Endothelial cell of umbilical vein (primary cell): Measurements from ENCODE around the gene SPATA32. TPM values are rescaled to one million over a fixed set of nuclear protein-coding genes. Genes with fewer than 3 reads are reported as not detected.

ENCODE experiments used
- BruUV-seq: library from RNA; stranded (reverse); fragments of 400-500 nt; replicated peaks from 2 replicates; lab custom pipeline; 2021; lab: Mats Ljungman, UMichigan
- CTCF ChIA-PET: fragments of 300-600, 350-600 bp; sonication (Branson Sonifier 250); formaldehyde crosslinking; loops from one replicate; lab custom pipeline; 2021; ENCODE audit warnings: antibody characterized with exemption, inconsistent platforms; lab: Charles Lee
- POLR2A ChIA-PET: fragments of 300-600, 350-600 bp; sonication (Branson Sonifier 250); formaldehyde crosslinking; loops from one replicate; lab custom pipeline; 2021; ENCODE audit warnings: antibody characterized with exemption, inconsistent platforms; lab: Charles Lee
- DNase-seq: peaks from one replicate; pipeline ENCODE4 v3.0.0-alpha.2; 2011; ENCODE audit warnings: low read depth, low spot score
- FAIRE-seq: peaks from 2 replicates; lab custom pipeline; 2011; peaks lifted over from hg19 to GRCh38; lab: Jason Lieb, UNC
- H2AFZ ChIP-seq: 2 replicates; pipeline ENCODE4 v1.6.0; 2012; ENCODE audit warnings: low read depth, low read length, control low read depth, inconsistent platforms
- H3K27ac ChIP-seq: 2 replicates; pipeline ENCODE4 v1.5.1; 2011; ENCODE audit warnings: low read depth, mild to moderate bottlenecking, control low read depth, low read length, moderate library complexity; ENCODE audit not compliant: insufficient read depth
- H3K27me3 ChIP-seq, 2 experiments: 2 replicates each; pipeline versions ENCODE4 v1.6.0 to v1.6.1; 2011; ENCODE audit warnings: low read length in 2 of 2, mixed read lengths in 1 of 2; ENCODE audit not compliant: control insufficient read depth in 2 of 2, insufficient read depth in 2 of 2
- H3K36me3 ChIP-seq, 2 experiments: 2 replicates in 1 of 2; 3 replicates in 1 of 2; pipeline ENCODE4 v1.5.1; 2011; ENCODE audit warnings: low read length in 2 of 2, mild to moderate bottlenecking in 1 of 2, moderate library complexity in 1 of 2; ENCODE audit not compliant: control insufficient read depth in 2 of 2, insufficient read depth in 2 of 2; ENCODE audit errors: extremely low read depth in 1 of 2
- H3K4me1 ChIP-seq: 3 replicates; pipeline ENCODE4 v1.5.1; 2011; ENCODE audit warnings: mild to moderate bottlenecking, low read length; ENCODE audit not compliant: control insufficient read depth, insufficient read depth; ENCODE audit errors: extremely low read depth
- H3K4me2 ChIP-seq: 2 replicates; pipeline ENCODE4 v1.6.1; 2011; ENCODE audit warnings: low read length, control low read depth, mixed read lengths; ENCODE audit not compliant: insufficient read depth
- H3K4me3 ChIP-seq, 3 experiments: fragments of 200-600 bp in 1 of 3; sonication (generic), shearing (Covaris generic) in 1 of 3; replicated peaks in 1 of 3; 2 replicates each; pipeline ENCODE4 v1.5.1; 2011 to 2016; ENCODE audit warnings: control low read depth in 3 of 3, low read length in 3 of 3, mild to moderate bottlenecking in 2 of 3, inconsistent platforms in 1 of 3, low read depth in 1 of 3, moderate library complexity in 1 of 3; ENCODE audit not compliant: insufficient read depth in 1 of 3
- H3K79me2 ChIP-seq: 2 replicates; pipeline ENCODE4 v1.6.0; 2012; ENCODE audit warnings: low read length, inconsistent platforms; ENCODE audit not compliant: control insufficient read depth, insufficient read depth
- H3K9ac ChIP-seq: replicated peaks from 2 replicates; pipeline ENCODE3; 2011; ENCODE audit warnings: low read length, control low read depth; ENCODE audit not compliant: insufficient read depth; ENCODE audit errors: extremely low read depth
- H3K9me1 ChIP-seq: replicated peaks from 3 replicates; pipeline ENCODE4 v1.6.0; 2011; ENCODE audit warnings: mild to moderate bottlenecking, low read length; ENCODE audit not compliant: control insufficient read depth, insufficient read depth; ENCODE audit errors: extremely low read depth
- H3K9me3 ChIP-seq: replicated peaks from 2 replicates; pipeline ENCODE4 v1.5.1; 2012; ENCODE audit warnings: low read length, inconsistent platforms; ENCODE audit not compliant: control insufficient read depth, insufficient read depth
- H4K20me1 ChIP-seq: replicated peaks from 2 replicates; pipeline ENCODE3; 2011; ENCODE audit warnings: mild to moderate bottlenecking, low read length; ENCODE audit not compliant: control insufficient read depth, insufficient read depth; ENCODE audit errors: extremely low read depth
- EZH2 ChIP-seq: IDR thresholded peaks from 2 replicates; pipeline ENCODE4 v1.6.1; 2012; ENCODE audit warnings: borderline replicate concordance, low read depth, mild to moderate bottlenecking, moderate library complexity, low read length, inconsistent platforms; ENCODE audit not compliant: severe bottlenecking
- GATA2 ChIP-seq: IDR thresholded peaks from 2 replicates; pipeline ENCODE4 v1.7.0; 2011; ENCODE audit warnings: low read depth, mild to moderate bottlenecking, moderate library complexity, mixed read lengths, low read length; ENCODE audit not compliant: insufficient read length, insufficient read depth
- dilution Hi-C: fragments of 300-500 bp; cut with MboI; formaldehyde crosslinking; loops from one replicate; pipeline ENCODE4 v1.15.0; 2019; ENCODE audit warnings: low sequenced_read_pairs; ENCODE audit not compliant: extremely low pct_ligation_motif_present
- intact Hi-C: fragments of 100-400 bp; cut with micrococcal nuclease; formaldehyde crosslinking; loops from one replicate; pipeline ENCODE4 v1.10.0; 2022
- polyA plus RNA-seq, 4 experiments: library from polyadenylated mRNA; depleted of rRNA in 3 of 4; stranded (reverse) in 3 of 4; unstranded in 1 of 4; fragments of >200 nt; gene quantifications; 2 replicates each; pipeline versions ENCODE4 v1.2.1 to v1.2.3, GENCODE V29; 2011 to 2012; ENCODE audit warnings: missing spikeins in 1 of 4
- total RNA-seq: library from RNA; stranded (reverse); gene quantifications from 2 replicates; pipeline ENCODE4 v1.2.3, GENCODE V29; 2021
- TF ChIP-seq, protein P1 (sequence below), 2 donors: IDR thresholded peaks; 1 replicate in 1 of 2; 2 replicates in 1 of 2; pipeline ENCODE4 v1.5.1; 2011; ENCODE audit warnings: low read length in 2 of 2, mild to moderate bottlenecking in 2 of 2, moderate library complexity in 2 of 2, control low read depth in 1 of 2, inconsistent platforms in 1 of 2, low read depth in 1 of 2; ENCODE audit not compliant: insufficient read depth in 1 of 2; ENCODE audit errors: extremely low read depth in 1 of 2
- TF ChIP-seq, protein P2 (sequence below): IDR thresholded peaks from 2 replicates; pipeline ENCODE4 v1.6.1; 2011; ENCODE audit not compliant: insufficient read depth, insufficient read length

Gene SPATA32
- total and polyA plus RNA-seq, 2 donors (not counting 3 experiments of a cell fraction or from before 2014, with no cell fraction given), result not detected

DNA sequence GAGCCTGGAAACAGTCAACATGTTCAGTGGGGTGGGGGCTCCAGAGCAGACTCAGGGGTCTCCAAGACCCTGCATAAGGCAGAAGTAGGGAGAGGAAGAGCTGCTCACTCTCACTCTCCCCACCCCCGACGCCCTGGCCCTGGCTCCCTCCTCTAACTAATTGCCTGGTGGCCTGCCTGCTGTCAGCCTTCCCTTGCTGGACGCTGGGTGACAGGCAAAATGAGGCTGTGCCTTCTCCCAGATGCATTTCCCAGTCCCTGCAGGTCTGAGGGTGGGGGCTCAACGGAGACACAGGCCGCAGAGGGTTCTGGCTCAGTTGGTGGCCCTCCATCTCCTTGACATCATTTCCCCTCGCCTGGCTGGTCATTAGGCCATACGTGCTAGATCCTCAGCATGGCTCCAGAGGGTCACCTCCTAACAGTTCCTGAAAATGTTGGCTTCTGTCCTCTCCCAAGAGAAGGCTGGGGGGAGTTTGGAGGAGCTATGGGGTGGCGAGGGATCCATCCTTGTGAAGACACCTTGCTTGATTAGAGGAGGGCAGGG lies 38.8 kb downstream of the SPATA32 start:
- Histone ChIP-seq H3K4me2 (no peak overlapping the region), H3K79me2 (no peaks in the 10 kb centered on the region), H3K36me3 (no peaks in the 10 kb centered on the region), H2AFZ (no peak overlapping the region), H4K20me1 (no peaks in the 10 kb centered on the region), H3K9ac (no peak overlapping the region), H3K9me3 (no peaks in the 10 kb centered on the region), H3K4me1 (peaks cover 8% of the 10 kb centered on the region), H3K9me1 (no peaks in the 10 kb centered on the region), H3K4me3 (no peak overlapping the region), H3K27me3 (peaks cover 9 to 21% of the 10 kb centered on the region in 2 experiments), H3K27ac (no peak overlapping the region)
- FAIRE-seq, result no peak
- POLR2A ChIA-PET, result no interaction called here
- dilution Hi-C loops, result no loop called here
- DNase-seq, result no peak
- TF ChIP-seq, protein P1, sequence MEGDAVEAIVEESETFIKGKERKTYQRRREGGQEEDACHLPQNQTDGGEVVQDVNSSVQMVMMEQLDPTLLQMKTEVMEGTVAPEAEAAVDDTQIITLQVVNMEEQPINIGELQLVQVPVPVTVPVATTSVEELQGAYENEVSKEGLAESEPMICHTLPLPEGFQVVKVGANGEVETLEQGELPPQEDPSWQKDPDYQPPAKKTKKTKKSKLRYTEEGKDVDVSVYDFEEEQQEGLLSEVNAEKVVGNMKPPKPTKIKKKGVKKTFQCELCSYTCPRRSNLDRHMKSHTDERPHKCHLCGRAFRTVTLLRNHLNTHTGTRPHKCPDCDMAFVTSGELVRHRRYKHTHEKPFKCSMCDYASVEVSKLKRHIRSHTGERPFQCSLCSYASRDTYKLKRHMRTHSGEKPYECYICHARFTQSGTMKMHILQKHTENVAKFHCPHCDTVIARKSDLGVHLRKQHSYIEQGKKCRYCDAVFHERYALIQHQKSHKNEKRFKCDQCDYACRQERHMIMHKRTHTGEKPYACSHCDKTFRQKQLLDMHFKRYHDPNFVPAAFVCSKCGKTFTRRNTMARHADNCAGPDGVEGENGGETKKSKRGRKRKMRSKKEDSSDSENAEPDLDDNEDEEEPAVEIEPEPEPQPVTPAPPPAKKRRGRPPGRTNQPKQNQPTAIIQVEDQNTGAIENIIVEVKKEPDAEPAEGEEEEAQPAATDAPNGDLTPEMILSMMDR (IDR thresholded peaks at IDR 0.05; ENCODE audit: extremely low read depth in 1 of 2, insufficient read depth in 1 of 2, low read depth in 1 of 2, low read length in 2 of 2), result no peak
- TF ChIP-seq, protein P2, sequence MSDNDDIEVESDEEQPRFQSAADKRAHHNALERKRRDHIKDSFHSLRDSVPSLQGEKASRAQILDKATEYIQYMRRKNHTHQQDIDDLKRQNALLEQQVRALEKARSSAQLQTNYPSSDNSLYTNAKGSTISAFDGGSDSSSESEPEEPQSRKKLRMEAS, result no peak
- no peak for TF ChIP-seq GATA2
- intact Hi-C loops, result no loop called here
- CTCF ChIA-PET, result no interaction called here
- BruUV-seq, result no TSS peak

- Histone ChIP-seq H3K9me3 (no peaks in the 10 kb centered on the region), H3K4me1 (peaks cover 8% of the 10 kb centered on the region), H4K20me1 (no peaks in the 10 kb centered on the region), H3K27me3 (peaks cover 9 to 21% of the 10 kb centered on the region in 2 experiments), H3K4me3 (peak overlapping the region in 1 of 3 experiments; percentile 46), H3K27ac (no peak overlapping the region), H2AFZ (no peak overlapping the region), H3K9me1 (no peaks in the 10 kb centered on the region), H3K9ac (no peak overlapping the region), H3K79me2 (no peaks in the 10 kb centered on the region), H3K4me2 (no peak overlapping the region), H3K36me3 (no peaks in the 10 kb centered on the region)
- DNase-seq (no peak), FAIRE-seq (no peak)
- intact Hi-C loops (no loop called here), dilution Hi-C loops (no loop called here)
- ChIA-PET POLR2A (no interaction called here), CTCF (interaction anchor here (1.2 to 5.9 kb wide), 2 partner anchors 71 to 165 kb away, joined by 4 to 107 read pairs; no protein-coding TSS in a partner anchor)
- BruUV-seq, result no TSS peak
- peak; percentile 47 for TF ChIP-seq EZH2
- TF ChIP-seq, protein P1 (IDR thresholded peaks at IDR 0.05; ENCODE audit: extremely low read depth in 1 of 2, insufficient read depth in 1 of 2, low read depth in 1 of 2, low read length in 2 of 2), result no peak
Observed at GRCh38 chr17:45222289-45222995, 39.5 kb downstream of the SPATA32 start.
